H1 (cell line): ENCODE results near the gene UCN3. TPM values are rescaled to one million over a fixed set of nuclear protein-coding genes. Genes with fewer than 3 reads are reported as not detected.

ENCODE experiments used
- CTCF ChIA-PET: fragments of 300-600 bp; sonication (Branson Sonifier 250); formaldehyde crosslinking; loops from one replicate; lab custom pipeline; 2021; ENCODE audit not compliant: partially characterized antibody; lab: Charles Lee
- POLR2A ChIA-PET: fragments of 300-600 bp; sonication (Branson Sonifier 250); formaldehyde crosslinking; loops from one replicate; lab custom pipeline; 2021; ENCODE audit warnings: inconsistent platforms; ENCODE audit not compliant: partially characterized antibody; lab: Charles Lee
- DNase-seq, 2 experiments: peaks; one replicate each; pipeline versions ENCODE4 v3.0.0 to v3.0.0-alpha.2; 2010 to 2022; ENCODE audit warnings: low spot score in 2 of 2, low read depth in 1 of 2, mixed read lengths in 1 of 2
- FAIRE-seq: peaks from 2 replicates; lab custom pipeline; 2011; peaks lifted over from hg19 to GRCh38; lab: Jason Lieb, UNC
- H2AFZ ChIP-seq: 2 replicates; pipeline ENCODE4 v1.8.1; 2012; ENCODE audit warnings: low read length, inconsistent platforms
- H2AK5ac ChIP-seq: 2 replicates; pipeline ENCODE4 v1.6.1; 2013; ENCODE audit warnings: low read depth, low read length
- H2BK120ac ChIP-seq: replicated peaks from 2 replicates; pipeline ENCODE3; 2013; ENCODE audit warnings: low read depth, low read length, inconsistent platforms
- H2BK12ac ChIP-seq: 2 replicates; pipeline ENCODE4 v1.6.1; 2013; ENCODE audit warnings: low read depth, low read length
- H2BK15ac ChIP-seq: 2 replicates; pipeline ENCODE4 v1.6.1; 2013; ENCODE audit warnings: low read length
- H2BK20ac ChIP-seq: 2 replicates; pipeline ENCODE4 v1.6.1; 2013; ENCODE audit warnings: low read length
- H2BK5ac ChIP-seq: 2 replicates; pipeline ENCODE4 v1.6.1; 2013; ENCODE audit warnings: low read depth, low read length
- H3K14ac ChIP-seq: 2 replicates; pipeline ENCODE4 v1.6.1; 2013; ENCODE audit warnings: inconsistent platforms; ENCODE audit not compliant: insufficient read length
- H3K18ac ChIP-seq: 2 replicates; pipeline ENCODE4 v1.6.1; 2013; ENCODE audit warnings: low read length; ENCODE audit errors: extremely low read depth
- H3K23ac ChIP-seq: 2 replicates; pipeline ENCODE4 v1.6.1; 2013; ENCODE audit warnings: inconsistent platforms; ENCODE audit not compliant: insufficient read length
- H3K23me2 ChIP-seq: 2 replicates; pipeline ENCODE4 v1.6.1; 2013; ENCODE audit warnings: low read depth, low read length
- H3K27ac ChIP-seq: 2 replicates; pipeline ENCODE4 v1.6.1; 2011; ENCODE audit warnings: low read depth, low read length, inconsistent platforms
- H3K27me3 ChIP-seq, 4 experiments: replicated peaks in 1 of 4; 1 replicate in 1 of 4; 2 replicates in 3 of 4; pipeline versions ENCODE4 v1.6.1 to v1.8.1; 2011 to 2013; ENCODE audit warnings: low read length in 3 of 4, mild to moderate bottlenecking in 3 of 4, inconsistent platforms in 2 of 4, mixed read lengths in 2 of 4, moderate library complexity in 1 of 4; ENCODE audit not compliant: control insufficient read depth in 3 of 4, insufficient read depth in 3 of 4; ENCODE audit errors: extremely low read depth in 1 of 4
- H3K36me3 ChIP-seq, 4 experiments: 2 replicates each; pipeline versions ENCODE4 v1.6.1 to v1.8.1; 2011 to 2013; ENCODE audit warnings: mild to moderate bottlenecking in 4 of 4, low read length in 3 of 4, moderate library complexity in 2 of 4, control low read depth in 1 of 4, inconsistent platforms in 1 of 4; ENCODE audit not compliant: insufficient read depth in 4 of 4, control insufficient read depth in 2 of 4
- H3K4ac ChIP-seq: replicated peaks from 2 replicates; pipeline ENCODE3; 2013; ENCODE audit warnings: low read length, low read depth, mixed read lengths, inconsistent platforms; ENCODE audit not compliant: insufficient read length
- H3K4me1 ChIP-seq, 4 experiments: replicated peaks in 1 of 4; 1 replicate in 1 of 4; 2 replicates in 3 of 4; pipeline versions ENCODE4 v1.6.1 to v1.8.1; 2011 to 2013; ENCODE audit warnings: low read length in 3 of 4, inconsistent platforms in 2 of 4, mixed read lengths in 1 of 4; ENCODE audit not compliant: insufficient read depth in 4 of 4, control insufficient read depth in 3 of 4
- H3K4me2 ChIP-seq, 2 experiments: 2 replicates each; pipeline versions ENCODE4 v1.6.1 to v1.8.1; 2011 to 2013; ENCODE audit warnings: low read depth in 2 of 2, low read length in 2 of 2, control low read depth in 1 of 2, inconsistent platforms in 1 of 2, mild to moderate bottlenecking in 1 of 2; ENCODE audit not compliant: insufficient read depth in 1 of 2
- H3K4me3 ChIP-seq, 4 experiments: fragments of 200-600, 300-600 bp in 1 of 4; sonication (generic), shearing (Covaris generic), sonication (Bioruptor Twin) in 1 of 4; 2 replicates each; pipeline versions ENCODE4 v1.5.1 to v1.8.1; 2011 to 2016; ENCODE audit warnings: low read length in 4 of 4, low read depth in 3 of 4, control low read depth in 2 of 4, inconsistent platforms in 2 of 4, mild to moderate bottlenecking in 2 of 4, mixed read lengths in 1 of 4, moderate library complexity in 1 of 4; ENCODE audit not compliant: insufficient read depth in 2 of 4; ENCODE audit errors: extremely low read depth in 1 of 4
- H3K56ac ChIP-seq: replicated peaks from 2 replicates; pipeline ENCODE3; 2013; ENCODE audit warnings: low read depth, mild to moderate bottlenecking, mixed read lengths, low read length, inconsistent platforms; ENCODE audit not compliant: insufficient read length
- H3K79me1 ChIP-seq: 2 replicates; pipeline ENCODE4 v1.6.1; 2013; ENCODE audit warnings: low read depth, low read length, control low read depth
- H3K79me2 ChIP-seq, 2 experiments: 2 replicates each; pipeline versions ENCODE4 v1.6.1 to v1.8.1; 2012 to 2013; ENCODE audit warnings: low read length in 2 of 2, mild to moderate bottlenecking in 2 of 2, inconsistent platforms in 1 of 2; ENCODE audit not compliant: insufficient read depth in 2 of 2, control insufficient read depth in 1 of 2
- H3K9ac ChIP-seq, 4 experiments: replicated peaks in 1 of 4; 1 replicate in 1 of 4; 2 replicates in 3 of 4; pipeline versions ENCODE4 v1.6.1 to v1.8.1; 2011 to 2013; ENCODE audit warnings: low read depth in 3 of 4, low read length in 3 of 4, control low read depth in 2 of 4, mild to moderate bottlenecking in 2 of 4, moderate library complexity in 2 of 4, inconsistent platforms in 1 of 4; ENCODE audit errors: extremely low read depth in 1 of 4
- H3K9me3 ChIP-seq, 2 experiments: 2 replicates each; pipeline versions ENCODE4 v1.6.1 to v1.8.1; 2012 to 2013; ENCODE audit warnings: mild to moderate bottlenecking in 2 of 2, moderate library complexity in 2 of 2, control low read depth in 1 of 2, inconsistent platforms in 1 of 2, low read depth in 1 of 2, low read length in 1 of 2, mixed read lengths in 1 of 2; ENCODE audit not compliant: insufficient read depth in 2 of 2
- H4K20me1 ChIP-seq, 2 experiments: replicated peaks in 1 of 2; 2 replicates each; pipeline versions ENCODE3 to v1.8.1; 2011 to 2013; ENCODE audit warnings: inconsistent platforms in 2 of 2, low read length in 2 of 2, mild to moderate bottlenecking in 1 of 2; ENCODE audit not compliant: insufficient read depth in 2 of 2, control insufficient read depth in 1 of 2
- H4K5ac ChIP-seq: 2 replicates; pipeline ENCODE4 v1.6.1; 2013; ENCODE audit warnings: low read length, low read depth, mixed read lengths, inconsistent platforms; ENCODE audit not compliant: insufficient read length
- H4K8ac ChIP-seq: 2 replicates; pipeline ENCODE4 v1.8.0; 2013; ENCODE audit warnings: mild to moderate bottlenecking, moderate library complexity, low read length, inconsistent platforms; ENCODE audit not compliant: insufficient read depth; ENCODE audit errors: extremely low read depth
- H4K91ac ChIP-seq: replicated peaks from 2 replicates; pipeline ENCODE3; 2013; ENCODE audit warnings: low read length, mixed read lengths, inconsistent platforms; ENCODE audit not compliant: insufficient read length
- BACH1 ChIP-seq: IDR thresholded peaks from 2 replicates; pipeline ENCODE4 v1.6.1; 2012; ENCODE audit warnings: low read length, improper control_type of control experiment
- BCL11A ChIP-seq, 2 experiments: IDR thresholded peaks; one replicate each; pipeline ENCODE4 v1.6.1; 2011; ENCODE audit warnings: low read depth in 2 of 2, low read length in 2 of 2, mild to moderate bottlenecking in 2 of 2
- CBX8 ChIP-seq: fragments of 300-800, 300-1000 bp; sonication (generic); IDR thresholded peaks from 2 replicates; pipeline ENCODE4 v1.7.1; 2016; ENCODE audit warnings: low read depth, low read length, borderline replicate concordance
- CEBPB ChIP-seq: IDR thresholded peaks from 2 replicates; pipeline ENCODE4 v1.6.1; 2012; ENCODE audit warnings: low read depth, low read length
- EP300 ChIP-seq, 2 experiments: IDR thresholded peaks; 1 replicate in 1 of 2; 2 replicates in 1 of 2; pipeline ENCODE4 v1.6.1; 2011 to 2012; ENCODE audit warnings: low read depth in 2 of 2, low read length in 2 of 2, mild to moderate bottlenecking in 2 of 2, borderline replicate concordance in 1 of 2, inconsistent platforms in 1 of 2, moderate library complexity in 1 of 2
- FOSL1 ChIP-seq: IDR thresholded peaks from 2 replicates; pipeline ENCODE4 v1.6.1; 2011; ENCODE audit warnings: mild to moderate bottlenecking, low read depth, low read length, moderate library complexity; ENCODE audit not compliant: insufficient read depth
- KDM4A ChIP-seq: IDR thresholded peaks from one replicate; pipeline ENCODE4 v1.7.1; 2012; ENCODE audit warnings: low read depth, mild to moderate bottlenecking, moderate library complexity, low read length, inconsistent platforms; ENCODE audit not compliant: severe bottlenecking
- NRF1 ChIP-seq: IDR thresholded peaks from 2 replicates; pipeline ENCODE4 v1.6.1; 2011; ENCODE audit warnings: mild to moderate bottlenecking, low read depth, low read length, improper control_type of control experiment
- RAD21 ChIP-seq, 2 experiments: IDR thresholded peaks in 1 of 2; conservative IDR thresholded peaks in 1 of 2; 2 replicates each; pipeline ENCODE4 v1.6.1; 2011; ENCODE audit warnings: low read depth in 2 of 2, low read length in 2 of 2, improper control_type of control experiment in 1 of 2, inconsistent platforms in 1 of 2, mild to moderate bottlenecking in 1 of 2, moderate library complexity in 1 of 2
- RFX5 ChIP-seq: IDR thresholded peaks from 2 replicates; pipeline ENCODE4 v1.6.1; 2011; ENCODE audit warnings: low read depth, low read length, improper control_type of control experiment, borderline replicate concordance
- SIN3A ChIP-seq, 2 experiments: IDR thresholded peaks in 1 of 2; conservative IDR thresholded peaks in 1 of 2; 2 replicates each; pipeline ENCODE4 v1.6.1; 2011 to 2012; ENCODE audit warnings: low read length in 2 of 2, improper control_type of control experiment in 1 of 2, low read depth in 1 of 2, mild to moderate bottlenecking in 1 of 2
- ZNF274 ChIP-seq: IDR thresholded peaks from 2 replicates; pipeline ENCODE4 v1.7.0; 2012; ENCODE audit warnings: low read length, borderline replicate concordance; ENCODE audit errors: extremely low read depth
- WGBS, 2 experiments: shearing (Covaris generic) in 1 of 2; methylation state at CpG; one replicate each; pipeline versions ENCODE4 v1.1.6 to v1.1.7; 2013 to 2015; ENCODE audit warnings: low lambda C conversion rate in 2 of 2, mixed read lengths in 2 of 2, inconsistent platforms in 1 of 2, low coverage in 1 of 2, missing lambda C conversion rate in 1 of 2; ENCODE audit not compliant: insufficient replicate concordance in 2 of 2, insufficient coverage in 1 of 2, insufficient read length in 1 of 2; ENCODE audit errors: extremely low coverage in 1 of 2, missing lambda C conversion rate in 1 of 2; 5-methylcytosine and 5-hydroxymethylcytosine counted together
- polyA plus RNA-seq, 7 experiments: library from polyadenylated mRNA; depleted of rRNA in 3 of 7; stranded (reverse) in 5 of 7; unstranded in 2 of 7; fragments of >200 nt in 5 of 7; fragments of 200-250 nt in 2 of 7; gene quantifications; 1 replicate in 5 of 7; 2 replicates in 1 of 7; 4 replicates in 1 of 7; pipeline versions ENCODE4 v1.2.1 to v1.2.3, GENCODE V29; 2011 to 2013; ENCODE audit warnings: missing spikeins in 2 of 7, mixed read lengths in 2 of 7
- total RNA-seq: library from RNA; stranded (reverse); fragmentation: NEBNext Ultra II Directional; extraction: Animal tissue kit (Norgen Biotek cat#: 25700); gene quantifications from 2 replicates; pipeline ENCODE4 v1.2.1, GENCODE V29; 2021
- TF ChIP-seq, protein P1 (sequence below): IDR thresholded peaks from 2 replicates; pipeline ENCODE4 v1.6.1; 2011; ENCODE audit warnings: low read length, improper control_type of control experiment

The UCN3 gene
- total and polyA plus RNA-seq, 2 of the 8 experiments (the other 6 are each of a cell fraction or from before 2014, with no cell fraction given), result not detected

DNA sequence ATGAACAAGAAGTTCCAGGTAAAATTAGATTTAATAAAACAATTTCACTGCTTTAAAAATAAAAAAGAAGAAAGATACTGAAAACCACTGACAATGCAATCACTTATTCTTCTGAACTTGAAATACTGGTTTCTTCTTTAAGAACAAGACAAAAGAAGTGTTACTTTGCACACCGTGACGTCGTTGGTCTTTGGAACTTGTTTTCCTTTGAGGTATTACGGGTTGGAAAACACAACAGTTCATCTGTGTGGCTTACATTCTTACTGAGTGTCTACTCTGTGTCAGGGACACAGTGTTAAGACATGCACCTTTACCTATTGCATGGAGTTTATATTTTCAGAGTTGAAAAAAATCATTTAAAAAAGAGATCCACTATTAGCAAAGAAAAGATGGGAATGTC is 41.3 kb upstream of the UCN3 start:
- Histone ChIP-seq H4K20me1 (no peaks in the 10 kb centered on the region), H2BK120ac (no peak overlapping the region), H3K4me2 (no peak overlapping the region), H2BK12ac (no peak overlapping the region), H3K4me3 (no peak overlapping the region), H4K8ac (no peak overlapping the region), H3K14ac (no peak overlapping the region), H2AK5ac (no peak overlapping the region), H3K27me3 (no peaks in the 10 kb centered on the region), H3K56ac (no peak overlapping the region), H2BK15ac (no peak overlapping the region), H3K4ac (no peak overlapping the region), H3K18ac (no peak overlapping the region), H4K5ac (no peak overlapping the region), H2AFZ (no peak overlapping the region), H3K23me2 (no peaks in the 10 kb centered on the region), H3K36me3 (no peaks in the 10 kb centered on the region), H3K9ac (no peak overlapping the region), H3K79me1 (no peaks in the 10 kb centered on the region), H3K79me2 (no peaks in the 10 kb centered on the region), H3K27ac (no peak overlapping the region), H3K4me1 (no peaks in the 10 kb centered on the region), H4K91ac (no peak overlapping the region), H2BK5ac (no peak overlapping the region), H3K9me3 (peaks cover 2 to 5% of the 10 kb centered on the region in 2 experiments; a peak in 2 of 4 replicates), H3K23ac (no peak overlapping the region), H2BK20ac (no peak overlapping the region)
- WGBS, 2 experiments, result 87% methylated on average over 4 of the region's 4 CpGs; no CpG with 5 or more reads in 1 of the 2 experiments
- TF ChIP-seq ZNF274 (no peak), EP300 (IDR thresholded peaks at IDR 0.05; ENCODE audit: borderline replicate concordance in 1 of 2, low read depth in 2 of 2, low read length in 2 of 2) (no peak), RFX5 (no peak), CBX8 (no peak), NRF1 (no peak), BACH1 (no peak), RAD21 (IDR thresholded peaks at IDR 0.05 in 1 of 2, conservative IDR thresholded peaks at IDR 0.05 in 1 of 2; ENCODE audit: low read depth in 2 of 2, low read length in 2 of 2) (no peak), CEBPB (no peak), FOSL1 (no peak), KDM4A (no peak), BCL11A (IDR thresholded peaks at IDR 0.05; ENCODE audit: low read depth in 2 of 2, low read length in 2 of 2) (no peak), SIN3A (conservative IDR thresholded peaks at IDR 0.05 in 1 of 2, IDR thresholded peaks at IDR 0.05 in 1 of 2; ENCODE audit: low read depth in 1 of 2, low read length in 2 of 2) (no peak)
- TF ChIP-seq, protein P1, sequence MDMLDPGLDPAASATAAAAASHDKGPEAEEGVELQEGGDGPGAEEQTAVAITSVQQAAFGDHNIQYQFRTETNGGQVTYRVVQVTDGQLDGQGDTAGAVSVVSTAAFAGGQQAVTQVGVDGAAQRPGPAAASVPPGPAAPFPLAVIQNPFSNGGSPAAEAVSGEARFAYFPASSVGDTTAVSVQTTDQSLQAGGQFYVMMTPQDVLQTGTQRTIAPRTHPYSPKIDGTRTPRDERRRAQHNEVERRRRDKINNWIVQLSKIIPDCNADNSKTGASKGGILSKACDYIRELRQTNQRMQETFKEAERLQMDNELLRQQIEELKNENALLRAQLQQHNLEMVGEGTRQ, result no peak
- ChIA-PET CTCF (interaction anchor here (0.7 to 1.2 kb wide), 2 partner anchors 14 to 111 kb away, joined by 3 read pairs; no protein-coding TSS in a partner anchor), POLR2A (no interaction called here)
- FAIRE-seq (no peak), DNase-seq (no peak)
